BLaER1 treated with 17β-estradiol and CSF1 and Interleukin-3, amounts not matched to agents 10 nM and 100 nM (cell line): ENCODE data around the gene HES4.
"Not testable (repeated sequence)": the region's sequence is repeated elsewhere in the genome, so short reads cannot be mapped to it uniquely, and the experiment has no call there.

ENCODE experiments used
- H3K27ac ChIP-seq, 11 experiments: shearing (Covaris generic); formaldehyde crosslinking; 2 replicates each; pipeline ENCODE4 v1.8.1; 2022
- H3K27me3 ChIP-seq, 11 experiments: shearing (Covaris generic); formaldehyde crosslinking; 2 replicates each; pipeline ENCODE4 v1.8.1; 2022
- H3K36me3 ChIP-seq, 11 experiments: shearing (Covaris generic); formaldehyde crosslinking; 2 replicates each; pipeline ENCODE4 v1.8.1; 2022
- H3K4me1 ChIP-seq, 10 experiments: shearing (Covaris generic); formaldehyde crosslinking; 2 replicates each; pipeline ENCODE4 v1.8.1; 2022
- H3K4me2 ChIP-seq, 11 experiments: shearing (Covaris generic); formaldehyde crosslinking; 2 replicates each; pipeline ENCODE4 v1.8.1; 2022
- H3K4me3 ChIP-seq, 10 experiments: shearing (Covaris generic); formaldehyde crosslinking; 2 replicates each; pipeline ENCODE4 v1.8.1; 2022
- H3K9ac ChIP-seq, 11 experiments: shearing (Covaris generic); formaldehyde crosslinking; 2 replicates each; pipeline ENCODE4 v1.8.1; 2022
- H3K9me3 ChIP-seq, 11 experiments: shearing (Covaris generic); formaldehyde crosslinking; replicated peaks in 1 of 11; 2 replicates each; pipeline ENCODE4 v1.8.1; 2022
- H4K20me1 ChIP-seq, 11 experiments: shearing (Covaris generic); formaldehyde crosslinking; 2 replicates each; pipeline ENCODE4 v1.8.1; 2022
- Cebpa-rat ChIP-seq, 11 experiments: shearing (Covaris generic); IDR thresholded peaks; 2 replicates each; pipeline ENCODE4 v1.8.1; 2022

Gene HES4

GRCh38 chr1:998995-999724, 737 bp downstream of the HES4 start:
- Histone ChIP-seq H3K27me3 (peaks cover 92 to 100% (median 96%) of the 10 kb centered on the region in 11 experiments), H3K4me3 (peak overlapping the region; percentile 55 to 75 (median 66)), H3K4me2 (peak overlapping the region; percentile 89 to 100 (median 97)), H4K20me1 (peaks cover 0 to 70% (median 37%) of the 10 kb centered on the region in 11 experiments; a peak in 18 of 22 replicates), H3K36me3 (no peaks in the 10 kb centered on the region), H3K9me3 (no peaks in the 10 kb centered on the region), H3K4me1 (peaks cover 23 to 62% (median 51%) of the 10 kb centered on the region in 10 experiments), H3K27ac (no peak overlapping the region), H3K9ac (peak overlapping the region in 10 of 11 experiments; percentile 3 to 74 (median 57); a peak in 14 of 22 replicates)
- no peak for TF ChIP-seq Cebpa-rat (IDR thresholded peaks at IDR 0.05)

GRCh38 chr1:998745-998994, 1.2 kb downstream of the HES4 start:
- TF ChIP-seq Cebpa-rat (IDR thresholded peaks at IDR 0.05) = no peak
- Histone ChIP-seq H4K20me1 (peaks cover 0 to 66% (median 37%) of the 10 kb centered on the region in 11 experiments; a peak in 18 of 22 replicates), H3K4me1 (peaks cover 20 to 58% (median 47%) of the 10 kb centered on the region in 10 experiments; a peak in 19 of 20 replicates), H3K27ac (no peak overlapping the region), H3K27me3 (peaks cover 88 to 100% (median 98%) of the 10 kb centered on the region in 11 experiments), H3K9ac (peak overlapping the region in 9 of 11 experiments; percentile 21 to 74 (median 56); a peak in 13 of 22 replicates), H3K4me2 (peak overlapping the region; percentile 89 to 100 (median 97)), H3K4me3 (peak overlapping the region; percentile 55 to 75 (median 66)), H3K9me3 (no peaks in the 10 kb centered on the region), H3K36me3 (no peaks in the 10 kb centered on the region)

- Histone ChIP-seq H3K27ac (no peak overlapping the region), H3K4me1 (peaks cover 20 to 58% (median 47%) of the 10 kb centered on the region in 10 experiments; a peak in 19 of 20 replicates), H3K9ac (no peak overlapping the region; a peak in 1 of 22 replicates), H3K36me3 (no peaks in the 10 kb centered on the region), H4K20me1 (peaks cover 0 to 63% (median 37%) of the 10 kb centered on the region in 11 experiments; a peak in 18 of 22 replicates), H3K4me3 (peak overlapping the region in 5 of 10 experiments; percentile 11 to 68 (median 26); a peak in 4 of 20 replicates), H3K4me2 (peak overlapping the region in 10 of 11 experiments; percentile 26 to 100 (median 90); a peak in 18 of 22 replicates), H3K9me3 (no peaks in the 10 kb centered on the region), H3K27me3 (peaks cover 88 to 100% (median 97%) of the 10 kb centered on the region in 11 experiments)
- TF ChIP-seq Cebpa-rat (IDR thresholded peaks at IDR 0.05) = no peak
These were observed 1.7 kb downstream of the HES4 start for GRCh38 chr1:997993-998744.

GRCh38 chr1:997713-997992, 2.2 kb downstream of the HES4 start:
- Histone ChIP-seq H3K36me3 (no peaks in the 10 kb centered on the region), H3K27ac (no peak overlapping the region), H3K4me1 (peaks cover 20 to 53% (median 45%) of the 10 kb centered on the region in 10 experiments; a peak in 19 of 20 replicates), H3K27me3 (peaks cover 84 to 98% (median 92%) of the 10 kb centered on the region in 11 experiments), H3K4me2 (peak overlapping the region in 1 of 11 experiments; percentile 54; a peak in 2 of 22 replicates), H3K4me3 (no peak overlapping the region), H3K9me3 (no peaks in the 10 kb centered on the region; a peak in 1 of 22 replicates), H4K20me1 (peaks cover 0 to 59% (median 37%) of the 10 kb centered on the region in 11 experiments; a peak in 18 of 22 replicates), H3K9ac (no peak overlapping the region)
- TF ChIP-seq Cebpa-rat (IDR thresholded peaks at IDR 0.05) = no peak

GRCh38 chr1:996851-997712, 2.8 kb downstream of the HES4 start:
- Histone ChIP-seq H3K27me3 (peaks cover 78 to 92% (median 86%) of the 10 kb centered on the region in 11 experiments), H3K9me3 (peaks cover 0 to 5% (median 2%) of the 10 kb centered on the region in 11 experiments; a peak in 16 of 22 replicates), H3K36me3 (no peaks in the 10 kb centered on the region), H3K4me2 (0 out of 22 replicates have a peak overlapping the region, but pooled peaks of 1 of the 11 experiments have one; percentile 54), H4K20me1 (peaks cover 0 to 59% (median 37%) of the 10 kb centered on the region in 11 experiments; a peak in 18 of 22 replicates), H3K4me3 (no peak overlapping the region), H3K27ac (no peak overlapping the region), H3K4me1 (peaks cover 20 to 49% (median 44%) of the 10 kb centered on the region in 10 experiments; a peak in 19 of 20 replicates), H3K9ac (no peak overlapping the region)
- no peak for TF ChIP-seq Cebpa-rat (IDR thresholded peaks at IDR 0.05)

- H3K27ac ChIP-seq = no peak overlapping the region
- TF ChIP-seq Cebpa-rat (IDR thresholded peaks at IDR 0.05) = no peak
- peaks cover 0 to 48% (median 35%) of the 10 kb centered on the region in 11 experiments; a peak in 18 of 22 replicates for H4K20me1 ChIP-seq
- no peak overlapping the region for H3K9ac ChIP-seq
- H3K4me1 ChIP-seq = peaks cover 19 to 37% (median 34%) of the 10 kb centered on the region in 10 experiments; a peak in 19 of 20 replicates
- peaks cover 67 to 81% (median 75%) of the 10 kb centered on the region in 11 experiments for H3K27me3 ChIP-seq
- H3K36me3 ChIP-seq = no peaks in the 10 kb centered on the region
- peaks cover 0 to 10% (median 6%) of the 10 kb centered on the region in 11 experiments; a peak in 18 of 22 replicates for H3K9me3 ChIP-seq
- H3K4me3 ChIP-seq = no peak overlapping the region
- H3K4me2 ChIP-seq = no peak overlapping the region
These were observed 3.9 kb downstream of the HES4 start for GRCh38 chr1:995665-996633.

- Histone ChIP-seq H3K9me3 (peaks cover 0 to 10% (median 6%) of the 10 kb centered on the region in 11 experiments; a peak in 18 of 22 replicates), H3K27me3 (peaks cover 53 to 68% (median 62%) of the 10 kb centered on the region in 11 experiments), H4K20me1 (peaks cover 0 to 34% (median 24%) of the 10 kb centered on the region in 11 experiments; a peak in 18 of 22 replicates), H3K4me1 (peaks cover 5 to 23% (median 20%) of the 10 kb centered on the region in 10 experiments; a peak in 19 of 20 replicates)
- not testable (repeated sequence) for H3K4me3 ChIP-seq, H3K4me2 ChIP-seq, H3K9ac ChIP-seq, H3K36me3 ChIP-seq, H3K27ac ChIP-seq
These were observed 5.4 kb downstream of the HES4 start for GRCh38 chr1:994546-994945.
